K562 (cell line): ENCODE measurements around the gene FANCC. TPM values are rescaled to one million over a fixed set of nuclear protein-coding genes. Genes with fewer than 3 reads are reported as not detected.
A peak's percentile ranks its signal among the peaks of the same experiment; 100 is the strongest.

Experiments
- ATAC-seq: fragments of 200-7000 bp; cut with Tn5 transposase; 3 replicates; pipeline ENCODE4 v1.9.1; 2020; ENCODE audit warnings: moderate library complexity
- BruUV-seq: library from RNA; stranded (reverse); fragments of 400-500 nt; replicated peaks from 2 replicates; lab custom pipeline; 2021; lab: Mats Ljungman, UMichigan
- CTCF ChIA-PET: fragments of 300-600 bp; formaldehyde crosslinking; extraction: SDS; loops from one replicate; lab custom pipeline; 2021; ENCODE audit warnings: low intra/inter-chr PET ratio; lab: Yijun Ruan, JAX
- POLR2A ChIA-PET: fragments of 300-600, 350-650 bp; sonication (Branson Sonifier 250); formaldehyde crosslinking; extraction: SDS; loops from one replicate; lab custom pipeline; 2021; ENCODE audit warnings: antibody characterized with exemption, inconsistent platforms; lab: Yijun Ruan, JAX
- DNase-seq, 4 experiments: peaks; one replicate each; pipeline versions ENCODE4 v3.0.0 to v3.0.0-alpha.2; 2011 to 2018; ENCODE audit warnings: low spot score in 3 of 4, mixed read lengths in 3 of 4; ENCODE audit errors: extremely low read depth in 1 of 4
- FAIRE-seq: peaks from 2 replicates; lab custom pipeline; 2011; peaks lifted over from hg19 to GRCh38; lab: Jason Lieb, UNC
- H2AFZ ChIP-seq: 2 replicates; pipeline ENCODE4 v1.6.0; 2011; ENCODE audit warnings: low read depth, low read length, control low read depth, inconsistent platforms
- H3K27ac ChIP-seq: fragments of 200-600 bp; 3 replicates; pipeline ENCODE4 v1.8.0; 2011; ENCODE audit warnings: low read depth, mild to moderate bottlenecking, control low read depth, inconsistent platforms, low read length, moderate library complexity, mixed read lengths; ENCODE audit errors: extremely low read depth
- H3K27me3 ChIP-seq, 2 experiments: fragments of 300-600 bp in 1 of 2; 2 replicates in 1 of 2; 3 replicates in 1 of 2; pipeline versions ENCODE4 v1.6.0 to v1.8.0; 2011; ENCODE audit warnings: inconsistent platforms in 2 of 2, low read length in 2 of 2, mild to moderate bottlenecking in 1 of 2, mixed read lengths in 1 of 2, moderate library complexity in 1 of 2; ENCODE audit not compliant: control insufficient read depth in 2 of 2, insufficient read depth in 2 of 2
- H3K36me3 ChIP-seq: fragments of 300-600 bp; 3 replicates; pipeline ENCODE4 v1.8.0; 2011; ENCODE audit warnings: mild to moderate bottlenecking, low read length, inconsistent platforms; ENCODE audit not compliant: control insufficient read depth, insufficient read depth
- H3K4me1 ChIP-seq, 2 experiments: fragments of 200-600 bp in 1 of 2; replicated peaks in 1 of 2; 2 replicates in 1 of 2; 3 replicates in 1 of 2; pipeline versions ENCODE4 v1.5.1 to v1.8.0; 2011; ENCODE audit warnings: inconsistent platforms in 2 of 2, low read length in 2 of 2, mild to moderate bottlenecking in 1 of 2, mixed read lengths in 1 of 2, moderate library complexity in 1 of 2; ENCODE audit not compliant: control insufficient read depth in 2 of 2, insufficient read depth in 2 of 2
- H3K4me2 ChIP-seq: 2 replicates; pipeline ENCODE4 v1.6.1; 2011; ENCODE audit warnings: low read length, control low read depth, inconsistent platforms, mixed read lengths; ENCODE audit not compliant: insufficient read depth
- H3K4me3 ChIP-seq: fragments of 200-600 bp; sonication (generic), shearing (Covaris generic); 2 replicates; pipeline ENCODE4 v1.5.1; 2016; ENCODE audit warnings: control low read depth, inconsistent platforms
- H3K79me2 ChIP-seq: fragments of 200-600 bp; 3 replicates; pipeline ENCODE4 v1.8.0; 2011; ENCODE audit warnings: low read length, inconsistent platforms; ENCODE audit not compliant: control insufficient read depth, insufficient read depth
- H3K9ac ChIP-seq, 2 experiments: 2 replicates each; pipeline versions ENCODE4 v1.6.0 to v1.6.1; 2011; ENCODE audit warnings: low read depth in 2 of 2, low read length in 2 of 2, control low read depth in 1 of 2, inconsistent platforms in 1 of 2, mild to moderate bottlenecking in 1 of 2, mixed read lengths in 1 of 2; ENCODE audit not compliant: insufficient read depth in 1 of 2
- H3K9me1 ChIP-seq: one replicate; pipeline ENCODE4 v1.6.0; 2011; ENCODE audit warnings: inconsistent platforms, mild to moderate bottlenecking, low read length, moderate library complexity; ENCODE audit not compliant: control insufficient read depth, insufficient read depth
- H3K9me3 ChIP-seq: replicated peaks from 2 replicates; pipeline ENCODE4 v1.5.1; 2011; ENCODE audit warnings: low read depth, low read length, inconsistent platforms; ENCODE audit not compliant: control insufficient read depth, insufficient read depth
- H4K20me1 ChIP-seq: replicated peaks from 2 replicates; pipeline ENCODE4 v1.6.1; 2011; ENCODE audit warnings: low read length, inconsistent platforms, mixed read lengths; ENCODE audit not compliant: control insufficient read depth, insufficient read depth
- CBFA2T3 ChIP-seq: fragments of 450-650 bp; IDR thresholded peaks from 2 replicates; pipeline ENCODE4 v1.6.1; 2017
- CREB5 ChIP-seq: fragments of 250-450 bp; sonication (Bioruptor Pico); IDR thresholded peaks from 2 replicates; pipeline ENCODE4 v1.5.0; 2020; ENCODE audit warnings: mild to moderate bottlenecking
- CTCF ChIP-seq, 3 experiments: IDR thresholded peaks in 2 of 3; conservative IDR thresholded peaks in 1 of 3; 2 replicates each; pipeline ENCODE4 v1.5.1; 2011 to 2012; ENCODE audit warnings: low read length in 3 of 3, mild to moderate bottlenecking in 3 of 3, control low read depth in 2 of 3, improper control_type of control experiment in 1 of 3, inconsistent platforms in 1 of 3, low read depth in 1 of 3, mixed read lengths in 1 of 3, moderate library complexity in 1 of 3; ENCODE audit not compliant: insufficient read depth in 2 of 3
- FOXJ3 ChIP-seq: sonication (generic); formaldehyde crosslinking; IDR thresholded peaks from 2 replicates; pipeline ENCODE4 v1.4.0; 2020; ENCODE audit warnings: mild to moderate bottlenecking, missing genetic modification reagents
- IFI16 ChIP-seq: fragments of 250-450 bp; sonication (Bioruptor Pico); IDR thresholded peaks from 2 replicates; pipeline ENCODE4 v2.1.2; 2022; ENCODE audit warnings: mild to moderate bottlenecking, inconsistent platforms
- NFE2 ChIP-seq: IDR thresholded peaks from 2 replicates; pipeline ENCODE4 v1.6.1; 2014; ENCODE audit warnings: antibody characterized with exemption, low read depth
- RCOR1 ChIP-seq, 2 experiments: IDR thresholded peaks; 2 replicates each; pipeline ENCODE4 v1.6.1; 2012; ENCODE audit warnings: low read depth in 2 of 2, low read length in 2 of 2, borderline replicate concordance in 1 of 2, improper control_type of control experiment in 1 of 2
- SMC3 ChIP-seq: conservative IDR thresholded peaks from 2 replicates; pipeline ENCODE4 v1.6.1; 2011; ENCODE audit warnings: low read depth, low read length, improper control_type of control experiment; ENCODE audit not compliant: insufficient read depth
- TARDBP ChIP-seq: fragments of 450-650 bp; IDR thresholded peaks from 2 replicates; pipeline ENCODE4 v1.6.1; 2016
- TCF3 ChIP-seq: sonication (generic); formaldehyde crosslinking; IDR thresholded peaks from 2 replicates; pipeline ENCODE4 v1.4.0; 2020; ENCODE audit warnings: mild to moderate bottlenecking, missing genetic modification reagents
- ZNF212 ChIP-seq: fragments of 450-650 bp; formaldehyde crosslinking; IDR thresholded peaks from 2 replicates; pipeline ENCODE4 v1.4.0; 2020; ENCODE audit warnings: mild to moderate bottlenecking
- ZNF23 ChIP-seq: fragments of 250-450 bp; sonication (Bioruptor Pico); IDR thresholded peaks from 2 replicates; pipeline ENCODE4 v1.4.0; 2020; ENCODE audit warnings: mild to moderate bottlenecking
- ZNF408 ChIP-seq: fragments of 250-450 bp; sonication (Bioruptor Pico); IDR thresholded peaks from 2 replicates; pipeline ENCODE4 v1.4.0; 2020; ENCODE audit warnings: low read depth, mild to moderate bottlenecking, moderate library complexity
- ZNF655 ChIP-seq: fragments of 250-450 bp; sonication (Bioruptor Pico); IDR thresholded peaks from 2 replicates; pipeline ENCODE4 v1.5.0; 2021
- WGBS: fragments of 100-300 bp; shearing (Covaris generic); methylation state at CpG from one replicate; pipeline ENCODE4 v1.1.6; 2016; ENCODE audit warnings: low coverage, mixed read lengths; ENCODE audit not compliant: insufficient coverage; ENCODE audit errors: missing lambda C conversion rate; 5-methylcytosine and 5-hydroxymethylcytosine counted together
- in situ Hi-C: fragments of 300-500 bp; cut with MboI; formaldehyde crosslinking; loops from 4 replicates; pipeline ENCODE4 v1.15.0; 2018; ENCODE audit warnings: inconsistent platforms, mixed read lengths
- intact Hi-C: fragments of 100-400 bp; cut with micrococcal nuclease; formaldehyde crosslinking; loops from 2 replicates; pipeline ENCODE4 v1.14.2; 2022
- polyA plus RNA-seq, 8 experiments: library from polyadenylated mRNA; depleted of rRNA in 4 of 8; stranded (reverse) in 5 of 8; unstranded in 3 of 8; fragments of >200 nt; fragmentation: Nextera tagmentation in 2 of 8; fragmentation: Illumina TruSeq in 1 of 8; extraction: Ambion mirVana in 2 of 8; extraction: Trizol in 1 of 8; gene quantifications; 2 replicates each; pipeline versions ENCODE4 v1.2.1 to v1.2.3, GENCODE V29; 2011 to 2014; ENCODE audit warnings: inconsistent platforms in 1 of 8, missing spikeins in 1 of 8
- total RNA-seq, 7 experiments: library from RNA; depleted of rRNA in 6 of 7; stranded (reverse); fragments of >200 nt in 6 of 7; fragmentation: Illumina TruSeq in 2 of 7; extraction: Trizol in 2 of 7; gene quantifications; 2 replicates each; pipeline versions ENCODE4 v1.2.1 to v1.2.3, GENCODE V29; 2011 to 2021; ENCODE audit warnings: low replicate concordance in 1 of 7

FANCC gene
- total and polyA plus RNA-seq, 9 of the 15 experiments (the other 6 are each of a cell fraction or from before 2014, with no cell fraction given), result 4.6 to 18.4 (median 14.2) TPM

GRCh38 chr9:95264954-95265615 is 52.4 kb downstream of the FANCC start:
- no peaks in the 10 kb centered on the region for H3K9me1 ChIP-seq
- H3K27ac ChIP-seq, result no peak overlapping the region
- BruUV-seq, result no TSS peak
- no peak overlapping the region for H3K4me2 ChIP-seq
- in situ Hi-C loops (no loop called here), intact Hi-C loops (loop anchor here (5.0 to 10.0 kb wide), 3 partner anchors 133 to 580 kb away; no protein-coding TSS in a partner anchor)
- no peak overlapping the region for H2AFZ ChIP-seq
- 16% methylated on average over 5 of the region's 5 CpGs for WGBS
- peaks cover 0 to 5% of the 10 kb centered on the region in 2 experiments; a peak in 2 of 5 replicates for H3K27me3 ChIP-seq
- H4K20me1 ChIP-seq, result peaks cover 23% of the 10 kb centered on the region
- DNase-seq (peak in 3 of 4 experiments; percentile 13 to 28 (median 14)), ATAC-seq (peak; percentile 48; the same call in 1 of the 3 replicates), FAIRE-seq (peak; percentile 62)
- no peak overlapping the region for H3K4me3 ChIP-seq
- no peaks in the 10 kb centered on the region for H3K9me3 ChIP-seq
- H3K79me2 ChIP-seq, result no peaks in the 10 kb centered on the region; the same call in 2 of the 3 replicates
- ChIA-PET POLR2A (interaction anchor here (0.7 to 2.9 kb wide), 3 partner anchors 9 to 293 kb away, joined by 3 to 10 read pairs (median 5); no protein-coding TSS in a partner anchor), CTCF (no interaction called here)
- peaks cover 0 to 12% of the 10 kb centered on the region in 2 experiments; a peak in 4 of 5 replicates for H3K4me1 ChIP-seq
- no peak overlapping the region for H3K9ac ChIP-seq
- no peaks in the 10 kb centered on the region for H3K36me3 ChIP-seq
- TF ChIP-seq RCOR1 (IDR thresholded peaks at IDR 0.05; ENCODE audit: borderline replicate concordance in 1 of 2, low read depth in 2 of 2, low read length in 2 of 2) (0 out of 4 replicates have a peak, but pooled peaks of 1 of the 2 experiments have one; percentile 52), CREB5 (CRISPR knock-in tag) (no peak), ZNF23 (CRISPR knock-in tag) (no peak), SMC3 (0 out of 2 replicates have a peak, but pooled peaks have one; percentile 12), ZNF655 (CRISPR knock-in tag) (no peak), IFI16 (no peak), ZNF408 (CRISPR knock-in tag) (no peak), FOXJ3 (no peak), TARDBP (no peak), CBFA2T3 (peak; percentile 66), TCF3 (CRISPR knock-in tag) (peak; percentile 27; the same call in 1 of the 2 replicates), ZNF212 (CRISPR knock-in tag) (no peak), CTCF (IDR thresholded peaks at IDR 0.05 in 2 of 3, conservative IDR thresholded peaks at IDR 0.05 in 1 of 3; ENCODE audit: insufficient read depth in 2 of 3, low read depth in 1 of 3, low read length in 3 of 3) (peak; percentile 27 to 55 (median 36); a peak in 4 of 6 replicates), NFE2 (0 out of 2 replicates have a peak, but pooled peaks have one; percentile 17)
